T-helper 2 cell treated with Interferon-gamma antibody and Interleukin-4, amounts not matched to agents 5 μg/mL and 100 μg/mL, for 36 hours (primary cell): Measurements from ENCODE around the gene SHANK1.

ENCODE experiments used
- DNase-seq: peaks from one replicate; pipeline ENCODE4 v3.0.0; 2021; ENCODE audit warnings: low spot score
- H3K27ac Mint-ChIP-seq: one replicate; pipeline ENCODE4 v1.8.0; 2021; ENCODE audit warnings: mild to moderate bottlenecking, mixed read lengths
- H3K27me3 Mint-ChIP-seq: one replicate; pipeline ENCODE4 v1.8.0; 2021; ENCODE audit warnings: low read depth, mixed read lengths
- H3K36me3 Mint-ChIP-seq: one replicate; pipeline ENCODE4 v1.8.0; 2021; ENCODE audit warnings: low read depth, mixed read lengths
- H3K4me1 Mint-ChIP-seq: one replicate; pipeline ENCODE4 v1.8.0; 2021; ENCODE audit warnings: low read depth, mixed read lengths
- H3K4me3 Mint-ChIP-seq: one replicate; pipeline ENCODE4 v1.8.0; 2022; ENCODE audit warnings: mild to moderate bottlenecking, moderate library complexity, mixed read lengths
- H3K9me3 Mint-ChIP-seq: one replicate; pipeline ENCODE4 v1.8.0; 2021; ENCODE audit warnings: mixed read lengths

SHANK1 gene

GRCh38 chr19:50696094-50696483 is 23.5 kb downstream of the SHANK1 start:
- DNase-seq, result no peak
- Mint-ChIP-seq H3K36me3 (no peaks in the 10 kb centered on the region), H3K27ac (no peak overlapping the region), H3K4me3 (no peak overlapping the region), H3K4me1 (no peaks in the 10 kb centered on the region), H3K9me3 (no peaks in the 10 kb centered on the region), H3K27me3 (peaks cover 31% of the 10 kb centered on the region)

- no peak for DNase-seq
- Mint-ChIP-seq H3K27ac (no peak overlapping the region), H3K4me3 (no peak overlapping the region), H3K27me3 (peaks cover 31% of the 10 kb centered on the region), H3K9me3 (no peaks in the 10 kb centered on the region), H3K36me3 (no peaks in the 10 kb centered on the region), H3K4me1 (no peaks in the 10 kb centered on the region)
Observed at GRCh38 chr19:50695251-50696093, 24.1 kb downstream of the SHANK1 start.

GRCh38 chr19:50694815-50695145 is 24.8 kb downstream of the SHANK1 start:
- no peak overlapping the region for H3K4me3 Mint-ChIP-seq
- H3K27ac Mint-ChIP-seq, result no peak overlapping the region
- peaks cover 31% of the 10 kb centered on the region for H3K27me3 Mint-ChIP-seq
- H3K36me3 Mint-ChIP-seq, result no peaks in the 10 kb centered on the region
- no peaks in the 10 kb centered on the region for H3K4me1 Mint-ChIP-seq
- H3K9me3 Mint-ChIP-seq, result no peaks in the 10 kb centered on the region
- no peak for DNase-seq

- no peaks in the 10 kb centered on the region for H3K4me1 Mint-ChIP-seq
- H3K27me3 Mint-ChIP-seq, result peaks cover 28% of the 10 kb centered on the region
- no peaks in the 10 kb centered on the region for H3K9me3 Mint-ChIP-seq
- no peak overlapping the region for H3K27ac Mint-ChIP-seq
- H3K4me3 Mint-ChIP-seq, result no peak overlapping the region
- H3K36me3 Mint-ChIP-seq, result no peaks in the 10 kb centered on the region
- DNase-seq, result no peak
Observed at GRCh38 chr19:50693064-50693975, 26.3 kb downstream of the SHANK1 start.

GRCh38 chr19:50690439-50690838 is 29.2 kb downstream of the SHANK1 start:
- Mint-ChIP-seq H3K36me3 (no peaks in the 10 kb centered on the region), H3K27ac (no peak overlapping the region), H3K9me3 (no peaks in the 10 kb centered on the region), H3K4me1 (no peaks in the 10 kb centered on the region), H3K4me3 (no peak overlapping the region), H3K27me3 (peaks cover 26% of the 10 kb centered on the region)
- DNase-seq, result no peak

GRCh38 chr19:50688766-50689165 is 30.8 kb downstream of the SHANK1 start:
- no peak for DNase-seq
- Mint-ChIP-seq H3K27ac (no peak overlapping the region), H3K4me3 (no peak overlapping the region), H3K36me3 (no peaks in the 10 kb centered on the region), H3K9me3 (no peaks in the 10 kb centered on the region), H3K27me3 (peaks cover 28% of the 10 kb centered on the region), H3K4me1 (no peaks in the 10 kb centered on the region)

- H3K27ac Mint-ChIP-seq, result no peak overlapping the region
- peaks cover 22% of the 10 kb centered on the region for H3K27me3 Mint-ChIP-seq
- DNase-seq, result no peak
- no peak overlapping the region for H3K4me3 Mint-ChIP-seq
- H3K36me3 Mint-ChIP-seq, result no peaks in the 10 kb centered on the region
- no peaks in the 10 kb centered on the region for H3K9me3 Mint-ChIP-seq
- no peaks in the 10 kb centered on the region for H3K4me1 Mint-ChIP-seq
Observed at GRCh38 chr19:50686310-50687032, 33.1 kb downstream of the SHANK1 start.

- no peaks in the 10 kb centered on the region for H3K36me3 Mint-ChIP-seq
- peaks cover 22% of the 10 kb centered on the region for H3K27me3 Mint-ChIP-seq
- H3K9me3 Mint-ChIP-seq, result no peaks in the 10 kb centered on the region
- no peak overlapping the region for H3K4me3 Mint-ChIP-seq
- peak; percentile 74 for DNase-seq
- H3K4me1 Mint-ChIP-seq, result peaks cover 7% of the 10 kb centered on the region
- H3K27ac Mint-ChIP-seq, result peak overlapping the region; percentile 53
Observed at GRCh38 chr19:50679177-50680125, 40.2 kb downstream of the SHANK1 start.

GRCh38 chr19:50678323-50678722 is 41.3 kb downstream of the SHANK1 start:
- Mint-ChIP-seq H3K4me1 (peaks cover 7% of the 10 kb centered on the region), H3K27ac (no peak overlapping the region), H3K9me3 (no peaks in the 10 kb centered on the region), H3K36me3 (no peaks in the 10 kb centered on the region), H3K27me3 (peaks cover 26% of the 10 kb centered on the region), H3K4me3 (no peak overlapping the region)
- no peak for DNase-seq

GRCh38 chr19:50677636-50678035 is 42.0 kb downstream of the SHANK1 start:
- H3K4me3 Mint-ChIP-seq, result no peak overlapping the region
- no peak overlapping the region for H3K27ac Mint-ChIP-seq
- H3K36me3 Mint-ChIP-seq, result no peaks in the 10 kb centered on the region
- peaks cover 33% of the 10 kb centered on the region for H3K27me3 Mint-ChIP-seq
- no peaks in the 10 kb centered on the region for H3K9me3 Mint-ChIP-seq
- peaks cover 7% of the 10 kb centered on the region for H3K4me1 Mint-ChIP-seq
- no peak for DNase-seq

GRCh38 chr19:50676625-50677197 is 42.9 kb downstream of the SHANK1 start:
- Mint-ChIP-seq H3K36me3 (no peaks in the 10 kb centered on the region), H3K27me3 (peaks cover 34% of the 10 kb centered on the region), H3K9me3 (no peaks in the 10 kb centered on the region), H3K4me3 (no peak overlapping the region), H3K4me1 (peaks cover 7% of the 10 kb centered on the region), H3K27ac (no peak overlapping the region)
- DNase-seq, result no peak

GRCh38 chr19:50673118-50673517 is 46.5 kb downstream of the SHANK1 start:
- Mint-ChIP-seq H3K36me3 (no peaks in the 10 kb centered on the region), H3K9me3 (no peaks in the 10 kb centered on the region), H3K27ac (no peak overlapping the region), H3K27me3 (peaks cover 46% of the 10 kb centered on the region), H3K4me1 (no peaks in the 10 kb centered on the region), H3K4me3 (no peak overlapping the region)
- no peak for DNase-seq

GRCh38 chr19:50670102-50670380 is 49.6 kb downstream of the SHANK1 start:
- no peak overlapping the region for H3K27ac Mint-ChIP-seq
- no peaks in the 10 kb centered on the region for H3K36me3 Mint-ChIP-seq
- H3K9me3 Mint-ChIP-seq, result no peaks in the 10 kb centered on the region
- H3K4me3 Mint-ChIP-seq, result no peak overlapping the region
- no peaks in the 10 kb centered on the region for H3K4me1 Mint-ChIP-seq
- H3K27me3 Mint-ChIP-seq, result peaks cover 47% of the 10 kb centered on the region
- no peak for DNase-seq
